ENCODE data around the gene ITM2C. TPM values are rescaled to one million over a fixed set of nuclear protein-coding genes. Genes with fewer than 3 reads are reported as not detected.

The ITM2C gene
- total and polyA plus RNA-seq, 7 experiments from 2014 or later, result 7.4 to 37.4 (median 25.3) TPM

GRCh38 chr2:230828272-230828961, 36.3 kb upstream of the ITM2C start:
- H3K36me3 Mint-ChIP-seq, result no peaks in the 10 kb centered on the region
- CTCF ChIA-PET, result interaction anchor here (1.8 kb wide), 1 partner anchor 159 kb away, joined by 4 read pairs; no protein-coding TSS in a partner anchor

GRCh38 chr2:230829293-230829692, 35.4 kb upstream of the ITM2C start:
- Histone ChIP-seq H3K4me3 (ENCODE audit: low read length) (no peak overlapping the region), H3K27me3 (ENCODE audit: control insufficient read depth in 2 of 2, insufficient read depth in 2 of 2, low read length in 2 of 2) (peaks cover 0 to 5% of the 10 kb centered on the region in 2 donors), H3K27ac (ENCODE audit: low read depth, low read length) (no peak overlapping the region), H3K9me3 (ENCODE audit: control insufficient read depth in 2 of 3, low read length in 3 of 3) (no peaks in the 10 kb centered on the region), H3K36me3 (ENCODE audit: control insufficient read depth in 2 of 3, insufficient read depth in 3 of 3, low read length in 3 of 3) (no peaks in the 10 kb centered on the region), H3K4me1 (ENCODE audit: control insufficient read depth in 2 of 2, insufficient read depth in 2 of 2, low read length in 2 of 2) (no peaks in the 10 kb centered on the region)
- Mint-ChIP-seq H3K4me3 (peak overlapping the region in 5 of 10 donors; percentile 20 to 67 (median 43)), H3K27ac (peak overlapping the region in 1 of 9 donors; percentile 38), H3K36me3 (no peaks in the 10 kb centered on the region), H3K4me1 (peaks cover 0 to 24% (median 6%) of the 10 kb centered on the region in 7 donors), H3K9me3 (peaks cover 0 to 2% (median 0%) of the 10 kb centered on the region in 11 donors), H3K27me3 (peaks cover 26 to 78% (median 40%) of the 10 kb centered on the region in 5 donors)
- POLR2A ChIA-PET, result interaction anchor here (0.5 kb wide), 1 partner anchor 133 kb away, joined by 5 read pairs; no protein-coding TSS in a partner anchor
- ATAC-seq (no peak), DNase-seq (no peak)
- intact Hi-C loops (cut with micrococcal nuclease), result loop anchor here in 1 of 2 donors (10.0 kb wide), 1 partner anchor 76 kb away; no protein-coding TSS in a partner anchor
- CTCF ChIA-PET, result interaction anchor here (0.5 kb wide), 1 partner anchor 106 kb away, joined by 3 read pairs; no protein-coding TSS in a partner anchor

More at GRCh38 chr2:230828272-230828961, 36.3 kb upstream of the ITM2C start:
- Histone ChIP-seq H3K27ac (ENCODE audit: low read depth, low read length) (no peak overlapping the region), H3K4me3 (ENCODE audit: low read length) (no peak overlapping the region), H3K27me3 (ENCODE audit: control insufficient read depth in 2 of 2, insufficient read depth in 2 of 2, low read length in 2 of 2) (peaks cover 0 to 5% of the 10 kb centered on the region in 2 donors), H3K9me3 (ENCODE audit: control insufficient read depth in 2 of 3, low read length in 3 of 3) (no peaks in the 10 kb centered on the region), H3K36me3 (ENCODE audit: control insufficient read depth in 2 of 3, insufficient read depth in 3 of 3, low read length in 3 of 3) (no peaks in the 10 kb centered on the region), H3K4me1 (ENCODE audit: control insufficient read depth in 2 of 2, insufficient read depth in 2 of 2, low read length in 2 of 2) (no peaks in the 10 kb centered on the region)
- DNase-seq (peak in 1 of 9 donors; percentile 56), ATAC-seq (peak; percentile 41)
- POLR2A ChIA-PET, result no interaction called here
- peaks cover 26 to 74% (median 40%) of the 10 kb centered on the region in 5 donors for H3K27me3 Mint-ChIP-seq
- H3K27ac Mint-ChIP-seq, result peak overlapping the region in 1 of 9 donors; percentile 38
- H3K4me1 Mint-ChIP-seq, result peaks cover 0 to 28% (median 9%) of the 10 kb centered on the region in 7 donors
- intact Hi-C loops (cut with micrococcal nuclease), result loop anchor here in 1 of 2 donors (10.0 kb wide), 1 partner anchor 76 kb away; no protein-coding TSS in a partner anchor
- peaks cover 0 to 2% (median 0%) of the 10 kb centered on the region in 11 donors for H3K9me3 Mint-ChIP-seq
- H3K4me3 Mint-ChIP-seq, result peak overlapping the region in 5 of 10 donors; percentile 35 to 67 (median 53)

- H3K27me3 Mint-ChIP-seq, result peaks cover 26 to 73% (median 37%) of the 10 kb centered on the region in 5 donors
- H3K27ac Mint-ChIP-seq, result no peak overlapping the region
- no peak overlapping the region for H3K4me3 Mint-ChIP-seq
- peaks cover 0 to 20% (median 2%) of the 10 kb centered on the region in 7 donors for H3K4me1 Mint-ChIP-seq
- CTCF ChIA-PET, result interaction anchor here (0.5 to 0.9 kb wide), 2 partner anchors 18 to 107 kb away, joined by 3 read pairs; no protein-coding TSS in a partner anchor
- no peaks in the 10 kb centered on the region for H3K9me3 ChIP-seq (ENCODE audit: control insufficient read depth in 2 of 3, low read length in 3 of 3)
- no peak overlapping the region for H3K4me3 ChIP-seq (ENCODE audit: low read length)
- intact Hi-C loops (cut with micrococcal nuclease), result loop anchor here in 1 of 2 donors (10.0 kb wide), 1 partner anchor 75 kb away; no protein-coding TSS in a partner anchor
- DNase-seq (no peak), ATAC-seq (no peak)
- POLR2A ChIA-PET, result interaction anchor here (0.5 kb wide), 1 partner anchor 132 kb away, joined by 5 read pairs; no protein-coding TSS in a partner anchor
- H3K4me1 ChIP-seq (ENCODE audit: control insufficient read depth in 2 of 2, insufficient read depth in 2 of 2, low read length in 2 of 2), result no peaks in the 10 kb centered on the region
- peaks cover 0 to 5% of the 10 kb centered on the region in 2 donors for H3K27me3 ChIP-seq (ENCODE audit: control insufficient read depth in 2 of 2, insufficient read depth in 2 of 2, low read length in 2 of 2)
- no peaks in the 10 kb centered on the region for H3K36me3 ChIP-seq (ENCODE audit: control insufficient read depth in 2 of 3, insufficient read depth in 3 of 3, low read length in 3 of 3)
- H3K36me3 Mint-ChIP-seq, result no peaks in the 10 kb centered on the region
- peaks cover 0 to 2% (median 0%) of the 10 kb centered on the region in 11 donors for H3K9me3 Mint-ChIP-seq
- H3K27ac ChIP-seq (ENCODE audit: low read depth, low read length), result no peak overlapping the region
These were observed 34.8 kb upstream of the ITM2C start for GRCh38 chr2:230829959-230830358.

GRCh38 chr2:230830428-230830827, 34.3 kb upstream of the ITM2C start:
- Mint-ChIP-seq H3K4me1 (peaks cover 0 to 18% (median 2%) of the 10 kb centered on the region in 7 donors), H3K4me3 (no peak overlapping the region), H3K27ac (no peak overlapping the region), H3K27me3 (peaks cover 26 to 72% (median 37%) of the 10 kb centered on the region in 5 donors), H3K36me3 (no peaks in the 10 kb centered on the region), H3K9me3 (peaks cover 0 to 2% (median 0%) of the 10 kb centered on the region in 11 donors)
- POLR2A ChIA-PET, result no interaction called here
- intact Hi-C loops (cut with micrococcal nuclease), result no loop called here
- Histone ChIP-seq H3K27me3 (ENCODE audit: control insufficient read depth in 2 of 2, insufficient read depth in 2 of 2, low read length in 2 of 2) (peaks cover 0 to 5% of the 10 kb centered on the region in 2 donors), H3K9me3 (ENCODE audit: control insufficient read depth in 2 of 3, low read length in 3 of 3) (no peaks in the 10 kb centered on the region), H3K27ac (ENCODE audit: low read depth, low read length) (no peak overlapping the region), H3K4me3 (ENCODE audit: low read length) (no peak overlapping the region), H3K36me3 (ENCODE audit: control insufficient read depth in 2 of 3, insufficient read depth in 3 of 3, low read length in 3 of 3) (no peaks in the 10 kb centered on the region), H3K4me1 (ENCODE audit: control insufficient read depth in 2 of 2, insufficient read depth in 2 of 2, low read length in 2 of 2) (no peaks in the 10 kb centered on the region)
- DNase-seq (no peak), ATAC-seq (no peak)
- CTCF ChIA-PET, result interaction anchor here (0.7 to 1.1 kb wide), 3 partner anchors 17 to 155 kb away, joined by 3 read pairs; no protein-coding TSS in a partner anchor

DNA sequence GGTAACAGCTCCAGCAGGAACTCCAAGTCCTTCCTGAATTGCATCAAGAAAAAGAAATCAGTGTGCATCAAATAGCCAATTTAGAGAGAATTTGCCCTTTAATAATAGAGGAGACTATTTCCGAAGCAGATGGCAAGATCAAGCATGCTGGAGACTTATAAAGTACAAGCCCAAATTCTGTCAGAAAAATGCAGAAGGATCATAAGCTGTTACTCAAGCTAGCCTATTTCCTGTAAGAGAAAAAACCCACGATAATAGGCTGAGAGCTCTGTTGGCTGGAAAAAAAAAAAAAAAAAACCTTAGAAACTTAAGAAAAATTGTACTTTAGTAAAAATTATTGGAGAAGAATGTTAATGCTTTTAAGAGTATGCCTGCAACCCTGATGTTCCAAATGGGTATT, 24.4 kb upstream of the ITM2C start:
- ChIA-PET CTCF (interaction anchor here (1.0 to 2.4 kb wide), 2 partner anchors 17 to 147 kb away, joined by 3 to 12 read pairs; no protein-coding TSS in a partner anchor), POLR2A (no interaction called here)
- Histone ChIP-seq H3K9me3 (ENCODE audit: control insufficient read depth in 2 of 3, low read length in 3 of 3) (no peaks in the 10 kb centered on the region), H3K27me3 (ENCODE audit: control insufficient read depth in 2 of 2, insufficient read depth in 2 of 2, low read length in 2 of 2) (no peaks in the 10 kb centered on the region), H3K36me3 (ENCODE audit: control insufficient read depth in 2 of 3, insufficient read depth in 3 of 3, low read length in 3 of 3) (no peaks in the 10 kb centered on the region), H3K4me1 (ENCODE audit: control insufficient read depth in 2 of 2, insufficient read depth in 2 of 2, low read length in 2 of 2) (no peaks in the 10 kb centered on the region), H3K4me3 (ENCODE audit: low read length) (no peak overlapping the region), H3K27ac (ENCODE audit: low read depth, low read length) (no peak overlapping the region)
- Mint-ChIP-seq H3K4me3 (no peak overlapping the region), H3K27ac (no peak overlapping the region), H3K36me3 (peaks cover 0 to 4% (median 0%) of the 10 kb centered on the region in 5 donors), H3K4me1 (peaks cover 0 to 10% (median 4%) of the 10 kb centered on the region in 7 donors), H3K27me3 (peaks cover 0 to 31% (median 8%) of the 10 kb centered on the region in 5 donors), H3K9me3 (peaks cover 0 to 14% (median 6%) of the 10 kb centered on the region in 11 donors)
- ATAC-seq (no peak), DNase-seq (no peak)
- intact Hi-C loops (cut with micrococcal nuclease), result no loop called here

DNA sequence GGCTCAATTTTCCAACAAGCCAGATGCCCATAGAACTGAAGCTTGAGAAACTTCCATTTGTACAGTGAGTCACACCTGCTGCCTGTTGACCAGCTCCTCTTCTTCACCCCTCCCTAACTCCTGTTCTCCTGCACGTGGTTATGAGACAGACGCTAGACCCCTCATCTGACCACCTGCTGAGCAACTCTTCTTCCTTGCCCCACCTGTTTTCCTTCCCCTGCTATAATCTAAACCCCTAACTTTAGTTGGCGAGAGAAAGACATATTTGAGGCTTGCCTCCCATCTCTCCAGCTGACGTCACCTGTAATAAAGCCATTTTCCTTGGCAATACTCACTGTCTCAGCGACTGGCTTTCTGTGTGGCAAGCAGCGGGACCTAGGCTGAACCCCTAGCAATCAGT, 22.3 kb upstream of the ITM2C start:
- CTCF ChIA-PET, result no interaction called here
- Histone ChIP-seq H3K4me1 (ENCODE audit: control insufficient read depth in 2 of 2, insufficient read depth in 2 of 2, low read length in 2 of 2) (no peaks in the 10 kb centered on the region), H3K9me3 (ENCODE audit: control insufficient read depth in 2 of 3, low read length in 3 of 3) (no peaks in the 10 kb centered on the region), H3K27ac (ENCODE audit: low read depth, low read length) (no peak overlapping the region), H3K4me3 (ENCODE audit: low read length) (no peak overlapping the region), H3K36me3 (ENCODE audit: control insufficient read depth in 2 of 3, insufficient read depth in 3 of 3, low read length in 3 of 3) (no peaks in the 10 kb centered on the region), H3K27me3 (ENCODE audit: control insufficient read depth in 2 of 2, insufficient read depth in 2 of 2, low read length in 2 of 2) (no peaks in the 10 kb centered on the region)
- Mint-ChIP-seq H3K4me3 (no peak overlapping the region), H3K36me3 (peaks cover 0 to 4% (median 0%) of the 10 kb centered on the region in 5 donors), H3K4me1 (peaks cover 0 to 10% (median 4%) of the 10 kb centered on the region in 7 donors), H3K27me3 (peaks cover 0 to 38% (median 10%) of the 10 kb centered on the region in 5 donors), H3K9me3 (peaks cover 0 to 14% (median 5%) of the 10 kb centered on the region in 11 donors), H3K27ac (no peak overlapping the region)
- ATAC-seq, result no peak
- DNase-seq, result no peak
- POLR2A ChIA-PET, result no interaction called here
- intact Hi-C loops (cut with micrococcal nuclease), result no loop called here

Measured in naive thymus-derived CD4-positive, alpha-beta T cell (primary cell).